Parathyroid adenoma (tissue), 2 donors: ENCODE data around the gene ANAPC1.
"Not testable (repeated sequence)": the region's sequence is repeated elsewhere in the genome, so short reads cannot be mapped to it uniquely, and the experiment has no call there.

Experiments used
- H2AFZ ChIP-seq: fragments of 300-600 bp; sonication (generic); one replicate; pipeline ENCODE4 v1.7.0; 2017; ENCODE audit warnings: antibody characterized with exemption, mild to moderate bottlenecking
- H3K27ac ChIP-seq: fragments of 300-600 bp; sonication (generic); one replicate; pipeline ENCODE4 v1.7.0; 2017
- H3K27me3 ChIP-seq: fragments of 300-600 bp; sonication (generic); one replicate; pipeline ENCODE4 v1.7.0; 2017; ENCODE audit warnings: low read length; ENCODE audit not compliant: control insufficient read depth, insufficient read depth
- H3K36me3 ChIP-seq: fragments of 300-600 bp; sonication (generic); one replicate; pipeline ENCODE4 v1.7.0; 2017; ENCODE audit warnings: low read length; ENCODE audit not compliant: control insufficient read depth, insufficient read depth
- H3K4me1 ChIP-seq: fragments of 300-600 bp; sonication (generic); one replicate; pipeline ENCODE4 v1.7.0; 2017; ENCODE audit warnings: control low read depth
- H3K4me2 ChIP-seq: fragments of 300-600 bp; sonication (generic); one replicate; pipeline ENCODE4 v1.7.0; 2017; ENCODE audit warnings: low read length
- H3K4me3 ChIP-seq: fragments of 300-600 bp; sonication (generic); one replicate; pipeline ENCODE4 v1.7.0; 2017; ENCODE audit warnings: low read depth, low read length
- H3K79me2 ChIP-seq: fragments of 300-600 bp; sonication (generic); one replicate; pipeline ENCODE4 v1.7.0; 2017; ENCODE audit warnings: control low read depth
- H3K9ac ChIP-seq: fragments of 300-600 bp; sonication (generic); one replicate; pipeline ENCODE4 v1.7.0; 2017; ENCODE audit warnings: mild to moderate bottlenecking
- H3K9me3 ChIP-seq: fragments of 300-600 bp; sonication (generic); one replicate; pipeline ENCODE4 v1.7.0; 2017; ENCODE audit warnings: low read length; ENCODE audit not compliant: control insufficient read depth
- donor health status: primary hyperparathyroidism.

Gene ANAPC1

GRCh38 chr2:111772180-111772579 is 111.8 kb downstream of the ANAPC1 start:
- H3K9me3 ChIP-seq, H3K36me3 ChIP-seq, H3K4me1 ChIP-seq, H3K79me2 ChIP-seq, H3K4me2 ChIP-seq, H2AFZ ChIP-seq, H3K4me3 ChIP-seq, H3K9ac ChIP-seq, H3K27me3 ChIP-seq, H3K27ac ChIP-seq: not testable (repeated sequence)

DNA sequence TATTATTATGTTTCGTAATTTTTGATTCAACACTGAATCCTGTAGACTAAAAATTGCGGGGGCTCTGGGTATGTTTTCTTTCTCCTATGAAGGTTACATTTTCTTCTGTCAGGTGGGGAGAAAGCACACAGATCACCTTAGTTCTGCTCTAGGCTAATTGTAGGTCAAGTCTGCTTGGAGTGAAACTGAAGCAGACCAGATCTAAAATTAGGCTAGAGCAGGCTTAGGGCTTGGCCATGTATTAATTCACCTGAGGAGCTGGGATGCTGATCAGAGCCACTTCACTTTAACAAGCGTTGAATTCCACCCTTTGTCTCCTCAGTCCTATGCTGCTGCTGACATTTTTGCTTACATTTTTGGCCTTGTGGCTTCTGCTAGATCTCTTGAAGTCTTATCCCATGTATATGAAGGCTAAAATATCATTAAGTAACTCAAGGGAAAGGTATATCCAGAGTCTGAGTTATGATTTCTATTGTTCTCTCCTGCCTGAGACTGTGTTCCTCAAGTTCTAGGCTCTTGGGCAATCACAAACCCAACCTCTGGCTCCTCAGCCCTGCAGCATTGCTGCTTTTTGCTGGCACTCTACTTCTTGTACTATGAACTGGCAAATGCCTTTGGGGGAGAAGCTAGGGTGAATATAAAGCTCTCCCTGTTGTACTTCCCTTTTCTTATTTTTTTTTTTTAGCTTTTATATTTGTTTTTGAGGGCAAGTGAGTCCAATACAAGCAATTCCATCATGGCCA is 112.9 kb downstream of the ANAPC1 start:
- not testable (repeated sequence) for H3K27me3 ChIP-seq, H3K4me2 ChIP-seq, H3K4me3 ChIP-seq, H3K4me1 ChIP-seq, H3K27ac ChIP-seq, H3K9me3 ChIP-seq, H2AFZ ChIP-seq, H3K9ac ChIP-seq, H3K36me3 ChIP-seq, H3K79me2 ChIP-seq

GRCh38 chr2:111768266-111769190 is 115.5 kb downstream of the ANAPC1 start:
- H3K36me3 ChIP-seq, H3K27me3 ChIP-seq, H2AFZ ChIP-seq, H3K9ac ChIP-seq, H3K4me1 ChIP-seq, H3K4me3 ChIP-seq, H3K9me3 ChIP-seq, H3K79me2 ChIP-seq, H3K27ac ChIP-seq, H3K4me2 ChIP-seq: not testable (repeated sequence)

DNA sequence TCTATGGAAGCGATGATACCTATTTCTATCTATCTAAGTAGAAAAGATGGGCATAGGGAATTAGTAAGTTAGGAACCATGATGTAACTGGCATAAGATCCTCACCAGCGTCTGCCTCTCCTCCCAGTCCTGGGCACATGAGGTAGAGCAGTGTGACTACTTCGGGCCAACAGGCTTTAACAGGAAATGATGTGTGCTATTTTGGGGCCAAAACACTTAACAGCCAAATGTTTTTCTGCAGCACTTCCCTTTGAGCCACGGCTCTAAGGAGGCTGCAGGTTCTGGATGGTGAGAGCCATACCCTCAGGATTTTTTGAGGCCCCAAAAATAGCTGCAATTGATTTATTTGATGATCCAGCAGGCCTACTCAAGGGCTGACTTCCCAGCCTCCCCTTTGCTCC is 116.9 kb downstream of the ANAPC1 start:
- H3K79me2 ChIP-seq, H2AFZ ChIP-seq, H3K4me2 ChIP-seq, H3K9ac ChIP-seq, H3K4me1 ChIP-seq, H3K27me3 ChIP-seq, H3K4me3 ChIP-seq, H3K27ac ChIP-seq, H3K9me3 ChIP-seq, H3K36me3 ChIP-seq: not testable (repeated sequence)

GRCh38 chr2:111766295-111766694 is 117.7 kb downstream of the ANAPC1 start:
- not testable (repeated sequence) for H3K27me3 ChIP-seq, H2AFZ ChIP-seq, H3K4me2 ChIP-seq, H3K36me3 ChIP-seq, H3K4me3 ChIP-seq, H3K9ac ChIP-seq, H3K4me1 ChIP-seq, H3K79me2 ChIP-seq, H3K9me3 ChIP-seq, H3K27ac ChIP-seq

DNA sequence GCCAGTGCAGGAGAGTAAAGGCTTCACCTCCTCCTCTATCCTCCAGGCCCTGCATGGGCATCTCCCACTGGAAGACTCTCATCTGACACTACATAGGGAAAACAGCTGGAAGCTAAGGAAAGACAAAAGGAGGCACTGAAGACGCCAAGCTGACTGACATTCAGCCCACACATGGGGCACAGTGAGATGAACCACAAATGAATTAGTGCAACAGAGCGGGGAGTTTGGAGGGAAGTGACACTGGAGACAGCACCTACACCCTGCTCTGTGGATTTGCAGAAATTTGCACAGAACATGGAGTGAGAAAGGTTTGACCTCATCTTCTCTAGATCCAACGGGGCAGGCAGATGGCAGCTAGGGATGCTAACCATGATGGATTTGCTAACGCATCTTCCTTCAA is 119.8 kb downstream of the ANAPC1 start:
- not testable (repeated sequence) for H3K36me3 ChIP-seq, H3K27me3 ChIP-seq, H2AFZ ChIP-seq, H3K4me1 ChIP-seq, H3K79me2 ChIP-seq, H3K4me2 ChIP-seq, H3K27ac ChIP-seq, H3K9me3 ChIP-seq, H3K4me3 ChIP-seq, H3K9ac ChIP-seq

- H3K4me2 ChIP-seq, H3K9me3 ChIP-seq, H3K27ac ChIP-seq, H2AFZ ChIP-seq, H3K36me3 ChIP-seq, H3K4me3 ChIP-seq, H3K4me1 ChIP-seq, H3K79me2 ChIP-seq, H3K9ac ChIP-seq, H3K27me3 ChIP-seq: not testable (repeated sequence)
Measured at GRCh38 chr2:111760697-111761284, 123.2 kb downstream of the ANAPC1 start.

- not testable (repeated sequence) for H3K27me3 ChIP-seq, H3K27ac ChIP-seq, H3K9me3 ChIP-seq, H3K4me3 ChIP-seq, H3K36me3 ChIP-seq, H3K4me1 ChIP-seq, H3K4me2 ChIP-seq, H3K9ac ChIP-seq, H3K79me2 ChIP-seq, H2AFZ ChIP-seq
Measured at GRCh38 chr2:111752533-111752932, 131.5 kb downstream of the ANAPC1 start.

- H3K9ac ChIP-seq, H3K27me3 ChIP-seq, H2AFZ ChIP-seq, H3K9me3 ChIP-seq, H3K27ac ChIP-seq, H3K79me2 ChIP-seq, H3K4me1 ChIP-seq, H3K4me2 ChIP-seq, H3K36me3 ChIP-seq, H3K4me3 ChIP-seq: not testable (repeated sequence)
Measured at GRCh38 chr2:111750641-111751040, 133.4 kb downstream of the ANAPC1 start.

DNA sequence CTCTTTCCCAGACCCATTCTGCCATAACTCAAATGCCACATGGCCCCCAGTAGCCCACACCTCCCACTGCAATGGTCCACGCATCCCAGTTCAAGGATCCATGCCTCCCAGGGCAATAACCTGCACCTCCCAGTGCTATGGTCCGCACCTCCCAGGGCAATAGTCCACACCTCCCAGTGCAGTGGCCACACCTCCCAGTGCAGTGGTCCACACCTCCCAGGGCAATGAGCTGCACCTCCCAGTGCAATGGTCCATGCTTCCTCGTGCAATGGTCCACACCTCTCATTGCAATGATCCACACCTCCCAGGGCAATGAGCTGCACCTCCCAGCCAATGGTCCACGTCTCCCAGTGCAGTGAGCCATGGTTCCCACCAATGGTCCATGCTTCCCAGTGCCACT is 135.6 kb downstream of the ANAPC1 start:
- not testable (repeated sequence) for H3K4me2 ChIP-seq, H3K36me3 ChIP-seq, H3K4me3 ChIP-seq, H3K4me1 ChIP-seq, H3K79me2 ChIP-seq, H3K27me3 ChIP-seq, H2AFZ ChIP-seq, H3K9me3 ChIP-seq, H3K9ac ChIP-seq, H3K27ac ChIP-seq
